IPS DF 6.9 (cell line): ENCODE measurements around the gene FAM76A.
"Not testable (repeated sequence)": the region's sequence is repeated elsewhere in the genome, so short reads cannot be mapped to it uniquely, and the experiment has no call there.

ENCODE experiments used
- DNase-seq: peaks from one replicate; pipeline ENCODE4 v3.0.0-alpha.2; 2013; ENCODE audit warnings: low read depth, low spot score
- H3K27ac ChIP-seq: one replicate; pipeline ENCODE4 v1.5.1; 2013; ENCODE audit warnings: low read length, control low read depth
- H3K27me3 ChIP-seq: 2 replicates; pipeline ENCODE4 v1.6.1; 2013; ENCODE audit warnings: mild to moderate bottlenecking, low read length; ENCODE audit not compliant: control insufficient read depth, insufficient read depth
- H3K36me3 ChIP-seq: 2 replicates; pipeline ENCODE4 v1.6.1; 2013; ENCODE audit warnings: low read length; ENCODE audit not compliant: control insufficient read depth, insufficient read depth
- H3K4me1 ChIP-seq: 2 replicates; pipeline ENCODE4 v1.6.1; 2013; ENCODE audit warnings: low read length; ENCODE audit not compliant: control insufficient read depth, insufficient read depth
- H3K4me3 ChIP-seq: 2 replicates; pipeline ENCODE4 v1.5.1; 2013; ENCODE audit warnings: mild to moderate bottlenecking, low read length
- H3K9me3 ChIP-seq: 2 replicates; pipeline ENCODE4 v1.6.1; 2013; ENCODE audit warnings: low read length, inconsistent platforms; ENCODE audit not compliant: control insufficient read depth, insufficient read depth
- WGBS: extraction: QIAGEN DNeasy Blood & Tissue Kit; methylation state at CpG from one replicate; pipeline ENCODE4 v1.1.7; 2013; ENCODE audit warnings: mixed read lengths, missing lambda C conversion rate; ENCODE audit not compliant: insufficient read length, insufficient coverage; 5-methylcytosine and 5-hydroxymethylcytosine counted together

FAM76A gene

DNA sequence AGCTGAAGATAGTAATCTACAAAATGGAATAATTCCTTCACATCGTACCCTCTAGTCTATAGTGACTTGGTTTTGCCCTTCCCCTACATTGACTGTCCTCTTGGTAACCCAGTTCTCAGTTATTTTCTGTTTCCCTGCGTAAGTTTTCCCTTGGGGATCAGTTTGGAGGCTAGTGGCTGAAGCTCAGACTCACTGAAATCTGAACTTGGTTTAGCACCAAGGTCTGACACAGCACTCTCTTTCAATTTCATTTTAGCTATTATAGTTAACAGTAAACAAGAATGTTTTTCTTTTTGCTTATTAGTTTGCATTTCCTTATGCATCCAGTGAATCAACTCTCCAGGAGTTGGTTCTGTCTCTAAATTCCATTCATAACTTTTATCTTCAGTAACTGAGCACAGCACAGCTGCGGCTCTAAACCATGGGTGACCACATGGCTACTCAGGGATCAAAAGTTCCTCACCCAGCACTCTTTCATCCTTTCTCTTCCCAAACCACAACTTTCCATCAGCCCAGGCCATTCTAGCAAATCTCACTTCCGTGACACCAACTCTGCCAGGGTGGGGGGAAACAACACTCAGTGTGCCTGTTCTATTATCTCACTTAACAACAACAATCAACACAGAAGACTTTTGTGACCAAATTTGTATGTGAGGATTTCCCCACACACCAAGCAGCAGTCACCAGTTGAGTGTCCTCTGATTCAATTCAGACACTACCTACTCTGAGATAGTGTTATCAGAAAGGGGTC is 36.2 kb upstream of the FAM76A start:
- Histone ChIP-seq H3K27ac (no peak overlapping the region), H3K9me3 (no peaks in the 10 kb centered on the region), H3K4me1 (no peaks in the 10 kb centered on the region; the same call in 1 of the 2 replicates), H3K4me3 (no peak overlapping the region), H3K36me3 (no peaks in the 10 kb centered on the region), H3K27me3 (no peaks in the 10 kb centered on the region)
- DNase-seq, result no peak
- WGBS, result no CpG with 5 or more reads among the region's 4 CpGs

DNA sequence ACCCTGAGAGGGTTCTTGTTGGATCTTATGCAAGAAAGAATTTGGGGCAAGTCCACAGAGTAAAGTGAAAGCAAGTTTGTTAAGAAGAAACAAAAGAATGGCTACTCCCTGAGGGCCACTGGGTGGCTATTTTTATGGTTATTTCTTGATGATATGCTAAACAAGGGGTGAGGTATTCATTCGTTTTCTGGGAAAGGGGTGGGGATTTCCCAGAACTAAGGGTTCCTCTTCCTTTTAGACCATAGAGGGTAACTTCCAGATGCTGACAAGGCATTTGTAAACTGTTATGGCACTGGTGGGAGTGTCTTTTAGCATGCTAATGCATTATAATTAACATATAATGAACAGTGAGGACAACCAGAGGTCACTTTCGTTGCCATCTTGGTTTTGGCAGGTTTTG is 35.6 kb upstream of the FAM76A start:
- Histone ChIP-seq H3K4me1 (no peaks in the 10 kb centered on the region; the same call in 1 of the 2 replicates), H3K9me3 (no peaks in the 10 kb centered on the region), H3K36me3 (no peaks in the 10 kb centered on the region), H3K27ac (no peak overlapping the region), H3K4me3 (no peak overlapping the region), H3K27me3 (no peaks in the 10 kb centered on the region)
- no peak for DNase-seq
- WGBS, result no CpG with 5 or more reads among the region's 2 CpGs

DNA sequence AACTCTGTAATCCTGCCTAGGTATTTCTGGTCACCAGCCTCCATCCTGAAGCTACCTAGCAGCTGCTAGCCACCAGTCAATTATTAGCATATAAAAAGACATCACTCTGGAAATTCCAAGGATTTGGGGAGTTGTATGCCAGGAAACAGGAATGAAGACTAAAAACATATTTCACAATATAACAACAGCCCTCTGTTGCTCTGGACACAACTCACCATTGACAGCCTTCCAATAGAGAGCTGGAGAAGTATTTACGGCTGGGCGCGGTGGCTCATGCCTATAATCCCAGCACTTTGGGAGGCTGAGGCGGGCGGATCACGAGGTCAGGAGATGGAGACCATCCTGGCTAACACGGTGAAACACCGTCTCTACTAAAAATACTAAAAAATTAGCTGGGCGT is 28.9 kb upstream of the FAM76A start:
- H3K4me3 ChIP-seq, H3K4me1 ChIP-seq, H3K9me3 ChIP-seq, DNase-seq, H3K27me3 ChIP-seq, H3K36me3 ChIP-seq, H3K27ac ChIP-seq: not testable (repeated sequence)
- no CpG with 5 or more reads among the region's 9 CpGs for WGBS

DNA sequence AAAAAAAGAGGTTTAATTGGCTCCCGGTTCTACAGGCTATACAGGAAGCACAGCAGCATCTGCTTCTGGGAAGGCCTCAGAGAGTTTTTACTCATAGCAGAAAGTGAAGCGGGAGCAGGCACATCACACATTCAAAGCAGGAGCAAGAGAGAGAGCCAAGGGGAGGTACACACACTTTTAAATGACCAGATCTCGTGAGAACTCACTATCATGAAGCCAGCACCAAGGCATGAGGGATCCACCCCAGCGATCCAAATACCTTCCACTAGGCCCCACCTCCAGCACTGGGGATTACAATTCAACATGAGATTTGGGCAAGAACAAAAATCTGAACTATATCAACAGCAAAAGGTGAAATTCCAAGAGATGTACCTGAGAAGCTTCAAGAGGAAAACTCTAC is 20.8 kb upstream of the FAM76A start:
- WGBS, result no CpG with 5 or more reads among the region's 4 CpGs
- H3K36me3 ChIP-seq, result no peaks in the 10 kb centered on the region

DNA sequence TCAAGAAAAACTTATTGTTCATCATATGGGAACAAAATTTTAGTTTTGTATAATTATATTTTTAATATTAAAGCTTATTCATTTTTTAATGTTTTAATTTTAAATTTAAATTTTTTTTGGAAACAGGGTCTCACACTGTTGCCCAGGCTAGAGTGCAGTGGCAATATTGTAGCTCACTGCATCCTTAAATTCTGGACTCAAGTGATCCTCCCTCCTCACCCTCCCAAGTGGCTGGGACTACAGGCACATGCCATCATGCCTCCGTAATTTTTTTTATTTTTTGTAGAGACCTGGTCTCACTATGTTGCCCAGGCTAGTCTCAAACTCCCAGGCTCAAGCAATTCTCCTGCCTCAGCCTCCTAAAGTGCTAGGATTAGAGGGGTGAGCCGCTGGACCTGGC is 20.2 kb upstream of the FAM76A start:
- Histone ChIP-seq H3K4me3 (no peak overlapping the region), H3K36me3 (no peaks in the 10 kb centered on the region), H3K4me1 (no peaks in the 10 kb centered on the region), H3K27me3 (no peaks in the 10 kb centered on the region), H3K27ac (no peak overlapping the region), H3K9me3 (no peaks in the 10 kb centered on the region)
- DNase-seq, result no peak
- no CpG with 5 or more reads among the region's 2 CpGs for WGBS

More for the DNA sequence above, 20.8 kb upstream of the FAM76A start:
- Histone ChIP-seq H3K4me1 (no peaks in the 10 kb centered on the region), H3K27ac (no peak overlapping the region), H3K4me3 (no peak overlapping the region), H3K27me3 (no peaks in the 10 kb centered on the region), H3K9me3 (no peaks in the 10 kb centered on the region)
- no peak for DNase-seq

DNA sequence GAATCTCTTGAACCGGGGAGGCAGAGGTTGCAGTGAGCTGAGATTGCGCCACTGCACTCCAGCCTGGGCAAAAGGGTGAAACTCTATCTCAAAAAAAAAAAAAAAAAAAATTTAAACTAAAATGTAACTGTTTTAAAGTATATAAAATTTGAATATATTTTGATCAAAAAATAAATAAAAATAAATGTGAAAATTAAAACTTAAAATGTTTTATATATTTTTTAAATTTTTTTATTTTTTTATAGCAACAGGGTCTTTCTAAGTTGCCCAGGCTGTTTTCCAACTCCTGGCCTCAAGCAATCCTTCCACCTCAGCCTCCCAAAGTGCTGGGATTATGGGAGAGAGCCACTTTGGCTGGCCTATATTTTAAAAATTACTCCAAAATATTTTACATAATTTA is 15.2 kb upstream of the FAM76A start:
- no peaks in the 10 kb centered on the region for H3K36me3 ChIP-seq
- H3K27me3 ChIP-seq, result no peaks in the 10 kb centered on the region
- no peaks in the 10 kb centered on the region for H3K9me3 ChIP-seq
- no peak for DNase-seq
- H3K4me3 ChIP-seq, result no peak overlapping the region
- H3K4me1 ChIP-seq, result no peaks in the 10 kb centered on the region
- H3K27ac ChIP-seq, result no peak overlapping the region
- WGBS, result no CpG with 5 or more reads among the region's 2 CpGs

DNA sequence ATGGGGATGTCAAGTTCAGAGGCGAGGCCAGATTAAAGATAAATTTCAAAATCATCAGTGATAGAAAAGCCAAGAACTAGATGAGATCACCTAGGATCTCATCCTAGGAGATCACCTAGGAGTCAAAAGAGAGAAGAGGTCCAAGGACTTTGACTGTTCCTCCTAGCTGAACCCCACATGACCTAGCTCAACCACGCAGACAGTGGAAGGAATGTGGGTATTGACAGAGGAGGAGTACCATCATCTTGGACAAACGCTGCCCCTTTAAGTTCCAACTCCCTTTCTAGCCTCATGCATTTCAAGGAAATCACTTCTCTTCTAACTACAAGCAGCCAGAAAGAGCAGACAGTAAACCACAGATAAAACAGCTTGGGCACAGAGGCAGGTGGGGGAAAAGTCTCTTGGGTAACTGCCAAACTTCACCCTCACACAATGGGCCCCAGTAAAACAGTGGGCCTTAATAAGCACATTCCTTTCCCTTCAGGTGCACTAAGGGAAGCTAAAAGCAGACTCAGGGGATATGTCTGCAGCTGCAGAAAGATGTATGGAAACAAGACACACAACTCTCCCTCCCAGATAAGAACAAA is 12.5 kb upstream of the FAM76A start:
- Histone ChIP-seq H3K27ac (no peak overlapping the region), H3K36me3 (no peaks in the 10 kb centered on the region), H3K4me3 (no peak overlapping the region), H3K27me3 (no peaks in the 10 kb centered on the region), H3K4me1 (no peaks in the 10 kb centered on the region), H3K9me3 (no peaks in the 10 kb centered on the region)
- no CpG with 5 or more reads among the region's 3 CpGs for WGBS
- no peak for DNase-seq

DNA sequence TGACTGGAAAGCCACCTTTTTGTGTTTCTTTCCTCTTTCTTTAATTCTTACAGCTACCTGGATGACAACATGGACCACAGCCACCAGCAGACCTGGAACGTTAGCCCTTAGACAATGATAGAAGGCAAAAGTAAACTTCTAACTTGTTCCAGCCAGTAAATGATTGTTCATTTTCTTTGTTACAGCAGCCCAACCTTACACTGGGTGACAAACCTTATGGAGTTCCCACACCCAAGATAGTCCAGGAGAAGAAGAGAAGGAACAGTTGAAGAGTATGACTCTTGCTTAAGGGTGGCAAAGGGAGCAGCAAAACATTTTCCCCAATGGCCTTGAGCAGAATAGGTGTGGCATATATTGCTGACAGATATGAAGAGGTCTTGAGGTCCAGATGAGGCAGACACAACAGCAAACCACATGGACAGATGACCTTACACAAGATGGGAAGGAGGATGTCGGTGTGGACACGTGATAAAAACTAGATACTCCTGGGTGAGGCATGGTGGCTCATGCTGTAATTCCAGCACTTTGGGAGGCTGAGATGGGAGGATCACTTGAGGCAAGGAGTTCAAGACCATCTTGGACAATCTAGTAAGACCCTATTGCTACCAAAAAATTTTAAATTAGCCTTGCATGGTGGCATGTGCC is 11.8 kb upstream of the FAM76A start:
- no peaks in the 10 kb centered on the region for H3K4me1 ChIP-seq
- H3K9me3 ChIP-seq, result no peaks in the 10 kb centered on the region
- WGBS, result no CpG with 5 or more reads among the region's 3 CpGs
- H3K36me3 ChIP-seq, result no peaks in the 10 kb centered on the region
- no peak overlapping the region for H3K27ac ChIP-seq
- no peaks in the 10 kb centered on the region for H3K27me3 ChIP-seq
- no peak for DNase-seq
- H3K4me3 ChIP-seq, result no peak overlapping the region

DNA sequence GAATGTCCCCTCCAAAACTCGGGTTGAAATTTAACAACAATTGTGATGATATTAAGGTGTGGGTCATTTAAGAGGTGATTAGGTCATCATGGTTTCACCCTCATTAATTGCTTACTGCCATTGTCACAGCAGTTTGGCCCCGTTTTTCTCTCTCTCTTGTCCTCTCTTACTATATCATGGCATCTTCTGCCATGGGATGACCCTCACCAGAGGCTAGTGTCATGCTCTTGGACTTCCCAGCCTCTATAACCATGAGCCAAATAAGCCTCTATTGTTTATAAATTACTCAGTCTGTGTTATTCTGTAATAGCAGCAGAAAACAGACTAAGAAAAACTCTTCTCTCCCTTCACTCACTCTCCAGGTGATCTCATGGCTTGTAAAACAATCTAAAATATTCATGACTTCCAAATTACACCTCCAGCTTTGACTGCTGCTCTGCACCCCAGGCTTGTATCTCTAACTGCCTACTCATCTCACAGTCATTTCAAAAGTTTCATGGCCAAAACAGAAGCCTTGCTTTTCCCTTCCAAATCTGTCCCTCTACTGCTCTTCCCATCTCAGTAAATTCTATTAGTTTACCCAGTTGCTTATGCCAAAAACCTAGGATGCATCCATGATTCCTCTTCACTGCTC is 9.4 kb upstream of the FAM76A start:
- Histone ChIP-seq H3K4me1 (no peaks in the 10 kb centered on the region), H3K27ac (no peak overlapping the region), H3K36me3 (no peaks in the 10 kb centered on the region), H3K27me3 (no peaks in the 10 kb centered on the region), H3K9me3 (no peaks in the 10 kb centered on the region), H3K4me3 (no peak overlapping the region)
- WGBS, result no CpG with 5 or more reads among the region's 2 CpGs
- DNase-seq, result no peak

DNA sequence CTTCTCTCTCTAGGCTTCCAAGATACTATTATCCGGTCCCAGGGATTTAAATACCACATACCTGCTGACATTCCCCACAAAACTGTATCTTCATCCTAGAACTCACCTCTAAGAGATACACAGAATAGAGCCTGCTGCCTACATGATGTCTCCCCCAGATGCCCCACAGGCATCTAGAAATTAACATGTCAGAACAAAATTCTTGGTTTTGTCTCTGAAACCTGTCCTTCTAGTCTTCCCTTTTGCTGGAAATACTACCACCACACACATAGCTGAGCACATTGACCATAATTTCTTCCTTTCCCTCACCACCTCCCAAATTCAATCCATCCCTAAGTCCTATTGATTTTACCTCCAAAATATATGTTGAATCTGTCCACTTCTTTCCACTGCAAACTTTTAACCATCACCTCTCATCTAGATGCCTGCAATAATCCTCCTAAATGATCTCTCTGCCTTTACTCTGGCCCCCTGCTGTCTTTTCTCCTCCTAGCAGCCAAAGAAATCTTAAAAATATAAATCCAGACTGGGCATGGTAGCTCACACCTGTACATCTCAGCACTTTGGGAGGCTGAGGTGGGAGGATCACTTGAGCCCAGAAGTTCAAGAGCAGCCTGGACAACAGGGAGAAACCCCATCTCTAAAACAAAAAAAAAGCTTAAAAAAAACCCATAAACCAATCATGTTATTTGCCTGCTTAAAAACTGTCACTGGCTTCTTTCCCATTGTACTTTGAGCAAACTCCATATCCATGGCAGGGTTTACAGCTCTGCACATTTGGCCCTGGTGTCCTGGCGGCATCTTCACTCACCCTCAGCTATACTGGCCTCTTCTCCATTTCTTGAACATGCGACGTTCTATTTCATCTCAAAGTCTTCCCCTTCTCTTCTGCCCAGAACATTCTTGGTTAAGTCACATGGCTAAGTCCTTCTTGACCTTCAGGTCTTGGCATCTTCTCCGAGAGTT is 6.2 kb upstream of the FAM76A start:
- H3K27me3 ChIP-seq, result no peaks in the 10 kb centered on the region
- H3K36me3 ChIP-seq, result no peaks in the 10 kb centered on the region
- no peak overlapping the region for H3K27ac ChIP-seq
- H3K4me3 ChIP-seq, result no peak overlapping the region
- H3K9me3 ChIP-seq, result no peaks in the 10 kb centered on the region
- no peaks in the 10 kb centered on the region for H3K4me1 ChIP-seq
- WGBS, result no CpG with 5 or more reads among the region's 5 CpGs
- no peak for DNase-seq
